ENCODE results near the gene CENPW.

Gene CENPW

DNA sequence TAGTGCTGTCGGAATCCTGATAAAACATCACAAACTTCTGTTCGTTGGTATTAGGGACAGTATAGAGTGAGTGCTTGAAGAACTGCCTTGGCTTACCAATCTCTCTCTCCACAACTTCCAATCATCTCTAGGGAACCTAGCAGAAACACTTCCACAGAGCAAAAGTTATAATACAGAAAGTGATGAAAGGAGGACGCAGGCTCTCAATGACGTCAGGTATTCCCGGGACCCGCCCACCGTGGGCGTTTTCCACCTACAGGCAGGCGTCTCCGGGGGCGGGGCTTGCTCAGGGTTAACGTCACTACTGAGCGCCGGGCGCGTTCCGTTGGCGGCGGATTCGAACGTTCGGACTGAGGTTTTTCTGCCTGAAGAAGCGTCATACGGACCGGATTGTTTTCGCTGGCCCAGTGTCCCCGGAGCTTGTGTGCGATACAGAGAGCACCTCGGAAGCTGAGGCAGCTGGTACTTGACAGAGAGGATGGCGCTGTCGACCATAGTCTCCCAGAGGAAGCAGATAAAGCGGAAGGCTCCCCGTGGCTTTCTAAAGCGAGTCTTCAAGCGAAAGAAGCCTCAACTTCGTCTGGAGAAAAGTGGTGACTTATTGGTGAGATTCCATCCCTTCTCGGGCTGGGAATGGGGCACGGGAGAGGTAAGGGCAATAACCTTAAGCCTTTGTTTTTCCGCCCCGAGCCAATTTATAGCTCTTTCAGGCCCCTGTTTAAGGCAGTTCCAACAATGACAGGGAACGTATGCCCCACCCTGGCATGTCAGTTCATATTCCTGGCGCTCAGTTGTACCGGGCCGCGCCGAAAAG is at the start of gene CENPW:
Gene CENPW, plus strand, starts transcription at position 320 of the 814 bp plus-strand sequence. Its CDS starts 159 bp downstream, at position 479.
- peak; percentile 93 for DNase-seq

DNA sequence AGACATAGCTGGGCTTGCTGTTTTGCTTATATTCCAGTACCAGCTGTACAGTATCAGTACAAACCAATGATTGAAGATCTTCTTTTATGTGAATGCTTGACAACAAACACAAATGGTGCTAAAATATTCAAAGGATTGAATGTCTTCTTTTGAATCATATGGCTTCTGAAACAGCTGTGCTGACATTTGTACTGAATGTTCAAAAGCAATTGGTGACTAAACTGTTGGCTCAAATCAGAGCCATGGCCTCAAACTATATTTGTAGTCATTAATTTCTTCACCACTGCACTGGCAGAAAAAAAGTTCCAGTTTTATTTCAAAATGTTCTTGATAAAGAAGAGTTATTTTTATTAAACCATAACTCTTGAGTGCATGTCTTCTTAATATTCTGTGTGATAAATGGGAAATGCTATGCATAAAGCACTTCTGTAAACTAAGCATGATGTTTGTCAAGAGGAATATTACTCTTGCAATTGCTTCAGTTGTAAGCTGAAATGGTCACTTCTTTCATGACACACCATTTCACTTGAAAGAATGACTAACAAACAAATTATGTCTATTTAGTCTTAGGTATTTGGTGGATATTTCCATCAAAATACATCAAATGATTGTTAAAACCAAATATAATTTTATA is 45.9 kb upstream of the CENPW start:
- DNase-seq, result no peak

DNA sequence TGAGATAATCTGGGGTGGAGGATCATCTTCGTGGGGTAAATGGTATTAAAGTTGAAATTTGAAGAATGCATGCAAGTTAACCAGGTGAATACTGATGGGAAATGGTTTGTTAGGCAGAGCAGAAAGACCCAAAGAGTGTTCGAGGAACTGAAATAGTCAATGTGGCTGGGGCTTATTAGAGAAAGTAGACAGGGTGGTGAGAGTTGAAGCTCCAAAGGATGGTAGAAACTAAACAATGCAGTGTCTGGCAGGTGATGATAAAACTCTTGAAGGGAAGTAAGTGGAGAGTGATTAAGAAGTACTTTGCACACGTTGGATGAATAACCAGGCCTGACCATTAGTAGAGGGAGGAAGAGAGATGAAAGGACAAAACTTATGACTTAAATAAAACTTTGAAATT is 39.8 kb upstream of the CENPW start:
- no peak for DNase-seq

DNA sequence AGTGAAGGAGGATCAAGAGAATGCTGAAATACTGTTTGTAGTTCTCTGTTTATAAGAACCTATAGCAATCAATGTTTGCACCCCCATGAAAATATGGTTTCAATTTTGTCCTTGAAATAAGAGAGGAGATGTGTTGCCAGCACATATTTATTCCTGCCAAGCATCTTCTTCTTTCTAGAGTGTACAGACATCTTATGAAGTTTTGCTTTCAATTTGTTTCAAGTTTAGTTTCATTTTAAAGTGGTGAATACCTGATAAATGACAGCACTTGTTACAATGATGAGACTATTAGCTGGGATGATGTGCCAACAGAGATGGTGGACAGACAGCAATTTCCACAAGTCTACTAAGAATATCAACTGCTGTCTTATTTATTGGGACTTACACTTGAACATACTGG is 39.2 kb upstream of the CENPW start:
- no peak for DNase-seq

DNA sequence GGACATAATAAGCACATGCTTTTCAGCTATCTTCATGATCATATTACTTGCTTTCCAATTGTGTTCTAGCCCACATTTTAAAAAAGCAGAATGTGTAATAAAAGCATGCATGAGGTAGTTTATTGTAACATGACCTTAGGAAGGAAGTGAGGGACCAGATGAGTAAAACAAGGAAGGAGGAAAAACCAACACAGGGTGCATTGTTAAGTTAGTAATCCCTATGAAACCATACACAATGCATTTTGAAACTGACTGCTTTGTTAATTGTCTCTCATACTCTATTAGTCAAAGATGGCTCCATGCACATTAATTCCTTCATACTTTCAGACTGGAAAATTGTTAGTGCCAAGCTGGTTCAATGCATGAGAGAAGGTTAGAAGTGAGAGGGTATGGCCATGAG is 37.7 kb upstream of the CENPW start:
- DNase-seq, result no peak

DNA sequence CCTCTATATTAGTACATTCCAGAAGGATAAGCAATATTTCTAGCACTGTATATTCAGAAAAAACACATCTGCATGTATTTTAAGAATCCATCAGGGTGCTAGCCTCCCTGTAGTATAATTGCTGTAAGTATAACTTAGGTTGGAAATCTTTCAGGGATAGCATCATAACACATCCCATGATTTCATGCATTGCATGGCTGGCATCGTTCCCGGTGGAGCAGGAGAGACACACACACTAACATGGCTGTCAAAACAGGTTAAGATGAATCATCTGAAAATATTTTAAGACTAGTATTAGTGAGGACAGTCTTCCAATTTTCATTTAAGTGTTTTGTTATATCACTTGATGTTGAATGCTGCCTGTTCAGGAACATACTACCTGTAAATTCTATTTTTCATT is 32.1 kb upstream of the CENPW start:
- DNase-seq, result no peak

DNA sequence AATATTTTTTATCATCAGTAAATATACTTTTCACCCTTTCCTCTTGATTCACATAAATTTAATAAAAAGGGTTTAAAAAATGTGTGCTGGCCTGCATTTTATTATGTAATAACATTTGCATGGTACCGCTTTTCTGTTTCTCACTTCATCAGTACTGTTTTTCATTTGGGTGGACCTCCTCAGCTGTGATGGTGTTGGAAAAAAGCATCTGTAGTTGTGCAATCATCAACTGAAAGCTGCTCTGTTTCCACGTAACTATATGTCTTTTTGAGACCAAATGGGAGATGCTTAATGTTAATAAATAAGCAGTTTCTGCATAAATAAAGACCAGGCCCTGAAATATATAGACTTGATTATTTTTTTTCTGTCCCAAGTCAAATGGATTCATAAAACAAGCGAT is 31.6 kb upstream of the CENPW start:
- DNase-seq, result no peak

DNA sequence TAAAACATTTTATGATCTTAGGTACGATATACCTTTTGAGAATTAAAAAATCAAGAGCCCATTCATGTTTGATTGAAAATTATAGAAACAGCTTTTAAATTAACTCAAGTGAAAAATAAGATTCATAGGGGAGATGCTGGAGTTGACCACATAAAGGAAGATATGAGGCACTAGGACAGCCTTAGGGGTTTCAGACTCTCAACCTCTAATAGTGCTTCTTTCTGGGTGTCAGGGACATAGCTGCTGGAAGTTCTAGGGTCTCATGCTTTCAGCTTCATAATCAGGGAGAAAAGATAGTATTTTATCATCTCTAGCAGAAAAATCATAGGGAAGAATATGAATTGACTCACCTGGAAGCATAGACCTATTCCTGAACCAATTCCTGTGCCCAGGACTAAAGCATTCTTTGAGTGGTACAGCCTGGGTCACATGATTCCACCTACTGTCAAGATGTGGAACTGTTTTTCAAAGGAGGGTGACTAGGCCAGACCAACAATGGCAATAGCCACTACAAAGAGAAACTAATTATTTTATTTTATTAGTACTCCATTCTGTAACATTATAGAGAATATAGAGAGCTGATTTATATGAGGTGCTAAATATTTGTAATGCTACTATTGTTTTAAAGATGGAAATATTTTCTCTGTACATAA is 27.8 kb upstream of the CENPW start:
- DNase-seq, result no peak

DNA sequence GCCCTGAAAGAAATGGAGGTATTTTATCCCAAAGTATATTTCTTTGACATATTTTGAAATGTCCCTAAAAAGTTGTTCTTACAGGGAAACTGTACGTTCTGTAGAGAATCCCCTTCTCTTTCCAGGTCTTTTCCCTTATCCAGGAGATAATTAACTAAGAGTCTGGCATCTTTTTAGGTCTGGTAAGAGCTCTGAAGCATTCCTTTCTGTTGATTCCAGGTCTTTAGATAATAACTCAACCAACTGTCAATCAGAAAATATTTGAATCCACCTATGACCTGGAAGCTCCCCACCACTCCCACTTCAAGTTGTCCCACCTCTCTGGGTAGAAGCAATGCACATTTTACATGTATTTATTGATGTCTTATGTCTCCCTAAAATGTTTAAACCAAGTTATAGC is 26.0 kb upstream of the CENPW start:
- no peak for DNase-seq

DNA sequence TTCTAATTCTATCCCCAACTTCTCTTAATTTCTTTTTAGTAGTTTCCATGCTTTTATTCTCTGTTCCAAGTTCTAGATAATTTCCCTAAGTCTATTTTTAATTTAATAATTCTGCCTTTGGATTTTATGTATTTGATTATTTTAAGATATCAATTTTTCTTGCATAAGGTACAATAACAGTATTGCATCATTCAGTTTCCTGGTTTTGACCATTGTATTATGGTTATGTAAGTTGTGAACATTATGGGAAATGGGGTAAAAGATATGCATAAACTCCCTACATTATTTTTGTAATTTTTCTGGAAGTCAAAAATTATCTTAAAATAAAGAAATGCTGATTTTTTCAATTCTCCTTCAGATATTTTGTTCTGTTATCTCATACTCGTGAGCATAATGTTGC is 21.1 kb upstream of the CENPW start:
- no peak for DNase-seq

DNA sequence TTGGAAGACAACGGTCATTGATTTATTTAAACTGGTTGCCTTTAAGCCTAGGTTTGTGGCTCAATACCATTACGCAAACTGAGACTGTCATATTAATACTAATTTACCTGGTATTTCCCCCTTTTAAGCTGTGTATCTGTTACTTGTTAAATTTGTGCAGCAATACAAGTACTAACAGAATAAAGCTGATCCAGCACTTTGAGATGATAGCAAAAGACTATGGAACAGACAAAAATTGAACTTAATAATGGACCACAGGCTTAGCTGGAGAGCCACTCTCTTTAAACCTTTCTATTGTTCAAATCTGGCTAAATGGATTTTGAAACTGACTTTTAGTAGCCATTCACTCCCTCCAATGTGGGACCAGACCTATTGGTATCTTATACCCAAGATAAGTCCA is 6.2 kb upstream of the CENPW start:
- DNase-seq, result no peak

DNA sequence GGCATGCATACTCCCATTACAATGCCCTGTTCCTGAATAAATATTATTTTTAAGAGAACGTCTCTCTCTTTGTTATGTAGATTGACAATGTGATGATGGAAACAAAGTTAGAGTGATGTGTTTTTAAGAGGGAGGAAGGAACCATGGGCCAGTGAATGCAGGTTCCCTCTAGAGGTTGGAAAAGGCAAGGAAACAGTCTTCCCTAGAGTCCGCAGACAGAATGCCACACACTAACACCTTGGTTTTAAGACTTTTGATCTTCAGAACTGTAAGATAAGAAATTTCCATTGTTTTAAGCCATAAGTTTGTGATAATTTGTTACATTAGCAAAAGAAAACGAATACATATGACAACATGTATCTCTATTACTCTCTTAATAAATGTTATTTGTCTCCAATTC is 4.7 kb upstream of the CENPW start:
- DNase-seq, result no peak

DNA sequence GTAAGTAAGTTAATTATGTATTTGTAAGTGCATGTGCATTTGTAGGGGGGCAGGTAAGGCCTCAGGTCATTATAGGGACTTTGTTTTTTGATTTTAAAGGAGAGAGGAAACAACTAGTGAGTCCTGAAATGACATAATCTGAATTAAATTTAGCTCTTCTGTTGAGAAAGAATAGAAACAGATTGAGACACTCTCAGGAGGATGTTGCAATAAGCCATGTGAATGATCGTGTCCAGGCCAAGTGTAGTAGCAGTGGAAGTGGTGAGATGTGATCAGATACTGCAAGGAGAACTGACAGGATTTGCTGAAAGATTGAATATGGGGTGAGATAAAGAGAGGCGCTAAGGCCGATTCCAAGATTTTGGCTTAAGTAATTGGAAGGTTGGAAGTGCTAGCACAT is 2.6 kb upstream of the CENPW start:
- no peak for DNase-seq

DNA sequence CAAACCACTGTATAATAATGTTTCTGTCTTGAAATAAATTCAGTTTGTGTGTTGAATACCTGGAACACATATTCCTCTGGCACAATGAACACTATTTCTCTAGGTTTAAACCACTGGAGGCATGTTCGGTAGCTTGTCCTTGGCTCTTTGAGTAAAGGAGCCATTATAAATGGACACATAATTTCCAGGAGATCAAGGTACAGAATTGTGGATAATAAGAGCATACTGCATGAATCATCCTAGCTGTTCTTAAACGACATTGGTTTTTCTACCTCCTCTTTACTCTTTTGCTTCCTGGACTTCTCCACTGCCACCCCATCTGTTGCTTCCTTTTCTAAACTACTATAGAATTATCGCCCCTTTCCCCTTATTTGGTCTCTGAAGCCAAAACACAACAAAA is 1.2 kb downstream of the CENPW start:
- no peak for DNase-seq

DNA sequence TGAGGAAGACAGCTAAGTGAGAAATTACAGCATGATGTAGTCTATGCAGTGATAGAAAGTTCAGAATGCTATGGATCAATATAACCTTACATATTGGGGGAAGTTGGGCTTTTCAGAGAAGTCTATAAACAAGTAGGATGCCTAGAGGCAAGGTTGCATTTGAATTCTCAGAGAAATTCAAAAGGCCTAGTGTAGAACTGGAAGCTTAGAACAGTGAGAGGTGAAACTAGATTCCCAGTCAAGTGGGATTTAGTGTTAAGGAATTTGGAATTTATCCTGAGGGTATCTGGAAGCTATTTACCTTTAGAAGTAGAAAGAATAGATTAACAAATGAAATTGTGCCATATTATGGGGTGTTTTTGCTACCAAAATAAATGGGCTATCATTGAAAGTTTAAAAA is 4.3 kb downstream of the CENPW start:
- no peak for DNase-seq

DNA sequence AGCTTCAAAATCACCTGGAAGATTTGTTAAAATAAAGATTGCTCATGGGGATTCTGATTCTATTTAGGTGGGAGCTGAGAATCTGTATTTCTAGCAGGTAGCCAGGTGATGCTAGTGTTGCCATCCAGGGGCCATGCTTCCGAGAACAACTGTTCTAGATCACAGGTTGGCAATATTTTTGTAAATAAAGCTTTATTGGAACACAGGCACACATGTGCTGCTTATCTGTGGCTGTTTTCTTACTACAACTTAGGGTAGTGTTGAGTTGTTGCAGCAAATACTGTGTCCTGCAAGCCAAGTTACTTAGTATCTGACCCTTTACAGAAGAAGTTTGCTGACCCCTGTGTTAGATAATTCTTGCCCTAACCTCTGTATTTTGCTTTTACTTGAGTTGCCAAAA is 12.0 kb downstream of the CENPW start:
- no peak for DNase-seq

DNA sequence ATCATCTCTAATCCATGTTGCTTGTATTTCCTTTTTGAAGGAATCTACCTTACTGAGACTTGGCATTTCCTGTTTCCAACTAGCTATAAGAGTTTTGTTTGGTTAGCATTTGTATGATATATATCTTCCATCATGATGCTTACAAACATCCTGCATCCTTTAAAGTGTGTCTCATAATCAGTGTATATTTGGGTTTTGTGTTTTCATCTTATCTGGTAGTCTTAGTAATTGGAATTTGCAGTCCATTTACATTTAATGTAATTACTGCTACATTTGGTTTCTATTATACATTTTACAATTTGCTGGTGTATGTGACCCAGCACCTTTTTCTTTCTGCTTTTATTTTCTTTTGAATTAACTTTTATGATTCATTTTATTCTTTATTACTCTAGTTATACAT is 12.6 kb downstream of the CENPW start:
- DNase-seq, result no peak

DNA sequence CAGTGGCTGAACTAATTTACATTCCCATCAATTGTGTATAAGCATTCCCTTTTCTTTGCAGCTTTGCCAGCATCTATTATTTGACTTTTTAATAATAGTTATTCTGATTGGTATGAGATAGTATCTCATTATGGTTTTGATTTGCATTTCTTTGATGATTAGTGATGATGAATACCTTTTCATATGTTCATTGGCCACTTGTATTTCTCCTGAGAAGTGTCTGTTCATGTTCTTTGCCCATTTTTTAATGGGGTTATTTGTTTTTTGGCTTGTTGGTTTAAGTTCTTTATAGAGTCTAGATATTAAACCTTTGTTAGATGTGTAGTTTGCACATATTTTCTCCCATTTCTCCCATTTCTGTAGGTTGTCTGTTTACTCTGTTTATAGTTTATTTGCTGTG is 16.6 kb downstream of the CENPW start:
- no peak for DNase-seq

DNA sequence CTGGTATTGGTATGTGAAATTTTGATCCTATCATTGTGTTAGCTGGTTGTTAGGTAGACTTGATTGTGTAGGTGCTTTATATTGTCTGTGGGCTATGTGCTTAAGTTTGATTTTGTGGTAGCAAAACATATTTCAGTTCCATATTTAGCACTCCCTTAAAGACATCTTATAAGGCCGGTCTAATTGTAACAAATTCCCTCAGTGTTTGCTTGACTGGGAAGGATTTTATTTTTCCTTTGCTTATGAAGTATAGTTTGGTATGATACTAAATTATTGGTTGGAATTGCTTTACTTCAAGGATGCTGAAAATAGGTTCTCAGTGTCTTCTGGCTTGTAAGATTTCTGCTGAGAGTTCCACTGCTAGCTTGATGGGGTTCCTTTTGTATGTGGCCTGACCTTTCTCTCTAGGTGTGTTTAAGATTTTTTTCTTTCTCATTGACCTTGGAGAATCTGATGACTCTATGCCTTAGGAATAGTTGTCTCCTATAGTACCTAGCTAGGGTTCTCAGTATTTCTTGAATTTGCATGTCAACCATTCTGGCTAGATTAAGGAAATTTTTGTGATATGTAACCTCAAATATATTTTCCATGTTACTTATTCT is 20.1 kb downstream of the CENPW start:
- no peak for DNase-seq

DNA sequence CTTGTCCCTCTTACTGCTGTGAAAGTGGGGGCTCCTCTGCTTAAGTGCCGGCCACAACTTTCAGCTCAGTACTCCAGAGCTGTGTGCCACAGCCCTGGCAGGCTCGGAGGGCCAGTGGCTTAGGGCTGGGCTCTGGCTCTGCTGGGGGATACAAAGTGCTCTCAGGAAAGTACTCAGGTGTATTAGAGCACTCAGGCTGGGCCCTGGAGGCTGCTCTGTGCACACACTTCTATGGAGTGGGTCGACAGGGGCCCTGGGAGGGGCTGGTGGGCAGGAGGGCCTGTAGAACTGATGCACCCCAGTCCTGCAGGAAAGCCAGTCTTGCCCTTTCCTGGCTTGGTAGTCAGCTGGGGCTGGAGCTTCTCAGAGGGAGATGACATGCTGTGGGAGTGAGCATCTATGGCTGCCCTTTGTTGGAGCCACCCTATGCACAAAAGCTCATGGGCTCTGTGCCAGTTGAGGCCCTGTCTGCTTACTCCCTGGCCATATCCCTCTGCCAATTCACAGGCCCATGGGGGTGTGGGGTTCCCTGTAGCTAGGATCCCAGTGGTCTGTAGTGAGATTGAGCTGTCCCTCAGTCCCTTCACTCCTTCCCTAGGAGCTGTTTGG is 22.0 kb downstream of the CENPW start:
- DNase-seq, result no peak

DNA sequence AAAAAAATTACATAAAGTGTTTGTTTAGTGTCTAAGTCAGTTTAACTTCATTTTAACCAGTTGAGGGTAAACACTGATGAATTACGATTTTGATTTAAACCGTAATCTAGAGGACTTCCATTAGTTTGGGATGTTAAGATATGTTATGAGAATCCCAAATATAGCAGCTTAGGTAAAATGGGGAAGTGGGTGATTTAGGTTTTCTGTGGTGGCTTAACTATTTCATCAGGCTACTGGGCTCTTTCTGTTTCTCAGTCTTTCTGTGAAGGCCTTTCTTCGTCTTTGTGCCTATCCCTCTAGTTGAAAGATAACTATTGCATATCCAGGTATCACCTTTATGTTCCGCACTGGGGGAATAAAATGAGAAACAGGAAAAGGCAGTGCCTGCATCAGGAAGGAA is 27.9 kb downstream of the CENPW start:
- no peak for DNase-seq

DNA sequence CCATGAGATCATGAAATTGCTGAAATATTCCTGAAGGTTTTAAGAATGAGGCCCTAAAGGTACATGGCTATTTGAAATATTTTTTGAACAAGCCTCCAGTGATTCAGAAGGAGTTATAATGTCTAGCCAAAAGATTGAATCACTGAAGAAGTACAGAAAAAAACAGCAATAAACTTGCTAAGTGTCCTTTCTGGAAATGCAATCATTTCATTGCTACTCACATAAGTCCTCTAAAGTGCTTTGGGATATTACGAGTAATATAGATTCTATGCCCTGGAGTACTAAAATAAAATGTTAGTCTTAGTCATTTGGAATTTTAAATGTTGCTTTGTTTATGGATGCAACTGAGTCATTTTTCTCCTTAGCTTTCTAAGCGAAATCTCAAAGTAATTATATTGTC is 32.7 kb downstream of the CENPW start:
- DNase-seq, result no peak

DNA sequence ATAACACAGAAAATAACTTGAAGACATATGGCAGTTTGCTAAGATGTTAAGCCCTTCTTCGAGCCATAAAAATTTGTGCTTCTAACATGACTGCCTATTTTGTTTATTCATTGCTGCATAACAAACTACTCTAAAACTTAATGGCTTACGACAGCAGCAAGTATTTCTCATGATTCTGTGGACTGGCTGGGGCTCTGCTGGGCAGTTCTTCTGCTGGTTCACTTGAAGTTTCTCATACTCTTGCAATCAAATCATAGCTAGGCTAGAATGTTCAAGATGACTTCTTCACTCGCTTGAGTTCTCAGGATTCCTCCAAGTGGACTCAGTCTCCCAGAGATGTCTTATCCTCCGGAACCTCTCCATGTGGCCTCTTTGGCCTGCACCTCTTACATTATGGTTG is 33.4 kb downstream of the CENPW start:
- DNase-seq, result no peak

DNA sequence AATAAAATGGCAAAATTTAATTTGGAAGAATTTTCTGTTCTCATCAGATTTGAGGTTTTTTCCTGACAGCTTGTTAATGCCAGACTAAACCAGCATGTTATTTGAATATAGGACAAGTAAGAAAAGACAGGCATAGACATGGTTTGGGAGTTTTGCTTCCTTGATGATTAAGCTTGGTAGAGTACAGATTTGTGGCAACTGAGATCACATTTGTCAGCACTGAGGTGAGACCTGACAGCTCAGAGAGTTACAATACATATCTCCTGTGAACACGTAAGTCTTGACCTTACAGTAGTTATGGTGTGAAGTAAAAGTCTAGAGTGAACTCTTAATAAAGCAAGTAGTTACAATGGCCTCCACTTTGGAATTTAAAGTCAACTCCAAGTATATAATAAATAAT is 34.5 kb downstream of the CENPW start:
- DNase-seq, result no peak
